Urinary bladder (tissue), 4 donors: ENCODE data around the gene FAM181A. TPM values are rescaled to one million over a fixed set of nuclear protein-coding genes. Genes with fewer than 3 reads are reported as not detected.

Source experiments
- DNase-seq: peaks from one replicate; pipeline ENCODE4 v3.0.0-alpha.2; 2015; ENCODE audit errors: extremely low spot score
- H3K27ac ChIP-seq: one replicate; pipeline ENCODE4 v1.5.1; 2013; ENCODE audit warnings: low read depth, mild to moderate bottlenecking, moderate library complexity
- H3K36me3 ChIP-seq: one replicate; pipeline ENCODE4 v1.6.1; 2013; ENCODE audit warnings: mild to moderate bottlenecking, moderate library complexity; ENCODE audit not compliant: insufficient read depth
- H3K4me1 ChIP-seq: one replicate; pipeline ENCODE4 v1.6.1; 2013; ENCODE audit warnings: mild to moderate bottlenecking, moderate library complexity; ENCODE audit not compliant: insufficient read depth
- H3K4me3 ChIP-seq: one replicate; pipeline ENCODE4 v1.5.1; 2013; ENCODE audit warnings: low read depth, low read length
- WGBS: extraction: QIAGEN DNeasy Blood & Tissue Kit; methylation state at CpG from one replicate; pipeline ENCODE4 v1.1.7; 2013; 5-methylcytosine and 5-hydroxymethylcytosine counted together
- polyA plus RNA-seq: library from polyadenylated mRNA; stranded (reverse); fragments of 200-250 nt; gene quantifications from one replicate; pipeline ENCODE4 v1.2.3, GENCODE V29; 2013
- total RNA-seq: library from RNA; depleted of rRNA; stranded (reverse); fragments of >200 nt; gene quantifications from one replicate; pipeline ENCODE4 v1.2.3, GENCODE V29; 2014
- donor health status: healthy with polysubstance abuse.
- donor health status: healthy.

FAM181A gene
- total and polyA plus RNA-seq, 2 donors = not detected

DNA sequence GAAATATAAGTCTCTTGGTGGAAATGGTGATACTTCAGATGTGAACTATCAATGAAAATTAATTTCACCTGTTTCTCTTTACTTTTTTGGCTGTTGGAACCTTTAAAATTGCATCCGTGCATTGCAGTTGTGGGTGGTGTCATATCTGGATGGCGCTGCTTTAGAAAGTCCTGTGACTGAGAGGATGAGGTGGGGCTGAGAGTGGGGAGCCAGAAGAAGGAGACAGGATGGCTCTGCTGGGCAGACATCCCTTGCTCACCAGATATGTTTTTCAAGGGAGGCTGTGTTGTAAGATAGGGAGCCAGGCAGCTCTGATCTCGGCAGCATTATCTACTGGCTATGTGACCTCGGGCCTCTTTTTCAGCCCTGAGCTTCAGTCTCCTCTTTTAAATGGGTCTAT, 36.5 kb downstream of the FAM181A start:
- Histone ChIP-seq H3K27ac (no peak overlapping the region), H3K36me3 (no peaks in the 10 kb centered on the region), H3K4me1 (no peaks in the 10 kb centered on the region), H3K4me3 (no peak overlapping the region)
- 71% methylated on average over 4 of the region's 4 CpGs for WGBS
- no peak for DNase-seq

DNA sequence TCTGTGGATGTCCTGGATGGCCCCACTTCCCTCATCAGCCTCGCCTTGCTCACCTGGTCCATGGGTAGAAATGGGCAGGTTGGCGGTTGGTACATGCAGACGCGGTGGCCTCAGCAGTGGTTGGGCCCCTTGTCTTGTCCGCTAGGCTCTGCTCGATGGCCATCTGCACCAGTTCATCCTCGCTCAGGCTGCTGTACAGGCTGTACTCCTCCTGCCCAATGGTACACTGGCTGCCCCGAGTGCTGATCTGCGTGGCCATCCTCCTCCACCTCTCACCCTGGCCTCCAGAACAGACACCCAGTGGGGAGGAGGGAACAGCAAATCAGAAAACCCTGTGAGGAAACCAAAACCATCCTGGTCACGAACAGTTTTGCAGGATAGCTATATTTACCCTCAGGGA, 37.1 kb downstream of the FAM181A start:
- Histone ChIP-seq H3K4me3 (no peak overlapping the region), H3K36me3 (no peaks in the 10 kb centered on the region), H3K27ac (no peak overlapping the region), H3K4me1 (no peaks in the 10 kb centered on the region)
- 91% methylated on average over 10 of the region's 10 CpGs for WGBS
- no peak for DNase-seq

DNA sequence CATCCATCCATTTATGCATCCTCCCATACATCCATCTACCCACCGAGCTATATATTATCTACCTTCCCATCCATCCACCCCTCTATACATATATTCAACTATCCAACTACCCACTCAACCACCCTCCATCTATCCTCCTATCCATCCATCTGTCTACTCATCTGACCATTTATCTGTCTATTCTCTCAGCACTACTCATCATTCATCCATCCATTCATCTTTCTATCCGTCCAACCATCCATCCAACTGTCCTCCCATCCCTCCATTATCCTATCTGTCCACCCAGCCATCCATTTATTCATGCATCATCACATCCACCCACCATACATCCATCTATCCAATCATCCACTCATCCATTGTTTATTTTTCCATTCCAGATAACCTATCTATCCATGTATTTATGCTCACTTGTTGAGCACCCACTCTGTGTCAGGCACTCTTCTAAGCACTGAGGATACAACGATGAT, 37.7 kb downstream of the FAM181A start:
- Histone ChIP-seq H3K4me3 (no peak overlapping the region), H3K36me3 (no peaks in the 10 kb centered on the region), H3K4me1 (no peaks in the 10 kb centered on the region), H3K27ac (no peak overlapping the region)
- no peak for DNase-seq
- 91% methylated on average over 3 of the region's 3 CpGs for WGBS

DNA sequence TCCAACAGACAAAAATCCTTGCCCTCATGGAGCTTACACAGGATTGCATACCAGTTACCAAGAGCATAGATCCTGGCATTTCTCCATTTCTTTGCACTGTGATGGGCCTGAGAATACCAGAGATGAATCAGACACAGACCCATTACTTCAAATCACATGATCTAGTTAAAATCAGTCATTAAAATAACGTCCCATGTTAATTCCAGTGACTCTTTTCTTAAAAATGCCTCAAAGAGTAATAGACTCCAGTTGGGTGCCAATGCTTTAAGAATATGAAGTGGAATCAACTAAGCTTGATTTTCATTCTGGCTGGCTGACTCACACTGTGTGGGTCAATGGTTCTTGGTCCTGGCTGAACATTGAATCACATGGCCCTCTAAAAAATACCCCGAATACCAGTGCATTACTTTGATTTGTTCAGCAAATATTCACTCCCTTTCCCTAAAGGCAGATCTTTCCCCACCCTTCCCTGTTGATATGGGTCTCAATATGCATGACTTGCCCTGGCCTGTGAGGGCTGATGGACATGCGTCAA, 38.2 kb downstream of the FAM181A start:
- Histone ChIP-seq H3K4me1 (no peaks in the 10 kb centered on the region), H3K36me3 (no peaks in the 10 kb centered on the region), H3K27ac (no peak overlapping the region), H3K4me3 (no peak overlapping the region)
- 65% methylated on average over 3 of the region's 3 CpGs for WGBS
- no peak for DNase-seq

DNA sequence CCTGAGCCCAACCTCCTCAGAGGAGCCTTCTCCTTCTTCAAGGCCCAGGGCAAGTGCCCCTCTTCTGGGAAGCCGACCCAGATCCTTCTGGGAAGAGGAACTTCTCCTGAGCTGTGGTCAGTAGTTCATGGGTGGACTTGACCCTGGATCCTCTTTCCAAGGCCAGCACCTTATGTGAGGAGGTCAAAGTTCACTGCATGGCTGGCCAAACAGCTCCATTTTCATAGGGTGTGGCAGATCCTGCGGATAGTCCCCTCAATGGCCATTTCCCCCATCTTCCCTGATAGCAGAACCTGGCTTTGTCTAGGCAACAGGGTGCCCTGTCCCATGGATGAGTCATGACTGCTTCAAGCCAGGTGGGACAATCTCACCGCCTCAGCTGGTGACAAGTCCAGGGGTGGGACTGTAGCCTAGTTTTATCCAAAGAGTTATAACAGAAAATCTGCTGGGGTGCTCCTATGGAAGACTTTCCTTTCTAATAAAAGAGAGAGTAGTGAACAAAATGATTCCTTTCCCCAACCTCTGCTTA, 38.9 kb downstream of the FAM181A start:
- Histone ChIP-seq H3K36me3 (no peaks in the 10 kb centered on the region), H3K27ac (no peak overlapping the region), H3K4me1 (no peaks in the 10 kb centered on the region), H3K4me3 (no peak overlapping the region)
- 94% methylated on average over 3 of the region's 3 CpGs for WGBS
- no peak for DNase-seq

DNA sequence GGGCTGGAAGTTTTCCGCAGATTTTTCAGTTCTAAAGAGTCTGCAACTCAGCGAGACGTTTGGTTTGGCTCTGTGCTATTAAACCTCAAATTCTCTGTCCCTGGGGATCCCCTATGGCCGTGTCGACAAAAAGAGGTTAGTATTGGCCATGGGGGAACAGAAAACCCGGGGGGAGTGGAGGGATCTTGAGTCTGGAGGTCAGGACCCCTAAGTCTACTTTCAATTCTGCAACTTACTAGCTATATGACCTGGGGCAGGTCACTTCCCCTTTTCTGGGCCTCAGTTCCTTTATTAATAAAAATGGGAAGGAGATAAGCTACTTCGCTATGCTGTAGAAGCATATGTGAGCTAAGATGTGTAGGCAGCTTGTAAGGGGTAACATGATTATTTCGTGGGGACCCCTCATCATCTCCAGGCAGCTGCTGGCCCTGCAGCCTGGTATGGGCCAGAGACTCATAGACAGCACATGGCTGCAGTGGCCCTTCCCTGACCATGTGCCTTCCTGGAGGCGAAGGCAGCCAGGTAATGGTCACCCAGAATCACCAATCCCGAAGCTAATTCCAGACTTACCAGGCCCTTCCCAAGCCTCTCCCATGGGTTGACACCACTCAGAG, 40.6 kb downstream of the FAM181A start:
- Histone ChIP-seq H3K27ac (no peak overlapping the region), H3K4me3 (no peak overlapping the region), H3K4me1 (no peaks in the 10 kb centered on the region), H3K36me3 (no peaks in the 10 kb centered on the region)
- no peak for DNase-seq
- WGBS = 66% methylated on average over 10 of the region's 10 CpGs

DNA sequence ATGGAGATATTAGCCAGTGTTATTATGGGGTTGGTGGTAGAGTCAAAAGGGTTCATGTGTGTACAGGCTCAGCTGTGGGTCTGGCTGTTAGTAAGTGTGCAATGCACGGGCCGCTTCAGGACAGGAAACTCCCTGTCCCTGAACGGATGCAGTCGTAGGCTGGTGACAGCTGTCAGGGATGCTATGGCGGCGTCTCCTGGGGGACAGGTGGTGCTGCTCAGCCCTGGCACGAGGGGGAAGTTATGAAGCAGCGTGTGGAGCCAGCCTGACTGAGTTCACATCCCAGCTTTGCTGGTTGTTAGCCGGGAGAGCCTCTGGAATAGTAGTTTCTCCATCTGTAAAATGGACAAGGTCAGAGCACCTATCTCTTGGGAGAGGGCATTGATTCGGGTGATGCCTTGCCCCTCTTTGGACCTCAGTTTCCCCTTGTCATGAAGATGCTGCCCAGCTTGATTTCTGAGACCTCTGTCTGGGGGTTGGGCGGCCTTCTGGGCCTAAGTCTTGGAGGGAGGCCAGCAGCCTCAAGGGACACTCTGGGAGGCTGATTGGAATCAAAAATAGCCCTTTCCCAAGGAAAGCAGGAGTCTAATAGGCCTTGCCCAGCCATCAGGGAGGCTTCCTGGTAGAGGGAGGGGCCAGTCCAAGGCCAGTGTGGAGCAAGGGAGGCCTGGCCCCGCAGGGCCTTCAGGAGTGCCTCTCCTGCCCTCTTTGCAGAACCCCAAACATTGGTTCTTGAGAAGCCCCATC, 42.1 kb downstream of the FAM181A start:
- Histone ChIP-seq H3K27ac (no peak overlapping the region), H3K4me1 (no peaks in the 10 kb centered on the region), H3K4me3 (no peak overlapping the region), H3K36me3 (no peaks in the 10 kb centered on the region)
- DNase-seq = no peak
- 70% methylated on average over 12 of the region's 12 CpGs for WGBS

DNA sequence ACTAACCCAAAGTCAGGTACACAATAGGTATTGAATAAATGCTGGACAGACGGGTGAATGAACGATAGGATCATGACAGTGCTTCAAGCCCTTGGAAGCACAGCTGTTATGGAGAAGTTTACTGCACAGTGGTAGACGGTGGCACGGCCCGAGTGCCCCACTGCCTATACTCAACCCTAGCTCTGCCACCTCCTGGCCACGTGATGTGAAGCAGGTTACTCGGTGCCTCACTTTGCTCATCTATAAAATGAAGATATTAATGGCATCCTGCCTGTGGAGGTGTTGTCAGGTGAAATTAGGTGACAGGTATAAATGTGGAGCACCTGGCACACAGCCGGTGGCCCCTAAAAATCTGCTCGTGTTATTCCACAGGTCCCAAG, 43.4 kb downstream of the FAM181A start:
- H3K27ac ChIP-seq = no peak overlapping the region
- H3K36me3 ChIP-seq = no peaks in the 10 kb centered on the region
- peak overlapping the region; percentile 4 for H3K4me3 ChIP-seq
- no peaks in the 10 kb centered on the region for H3K4me1 ChIP-seq
- WGBS = 52% methylated on average over 9 of the region's 9 CpGs
- no peak for DNase-seq

DNA sequence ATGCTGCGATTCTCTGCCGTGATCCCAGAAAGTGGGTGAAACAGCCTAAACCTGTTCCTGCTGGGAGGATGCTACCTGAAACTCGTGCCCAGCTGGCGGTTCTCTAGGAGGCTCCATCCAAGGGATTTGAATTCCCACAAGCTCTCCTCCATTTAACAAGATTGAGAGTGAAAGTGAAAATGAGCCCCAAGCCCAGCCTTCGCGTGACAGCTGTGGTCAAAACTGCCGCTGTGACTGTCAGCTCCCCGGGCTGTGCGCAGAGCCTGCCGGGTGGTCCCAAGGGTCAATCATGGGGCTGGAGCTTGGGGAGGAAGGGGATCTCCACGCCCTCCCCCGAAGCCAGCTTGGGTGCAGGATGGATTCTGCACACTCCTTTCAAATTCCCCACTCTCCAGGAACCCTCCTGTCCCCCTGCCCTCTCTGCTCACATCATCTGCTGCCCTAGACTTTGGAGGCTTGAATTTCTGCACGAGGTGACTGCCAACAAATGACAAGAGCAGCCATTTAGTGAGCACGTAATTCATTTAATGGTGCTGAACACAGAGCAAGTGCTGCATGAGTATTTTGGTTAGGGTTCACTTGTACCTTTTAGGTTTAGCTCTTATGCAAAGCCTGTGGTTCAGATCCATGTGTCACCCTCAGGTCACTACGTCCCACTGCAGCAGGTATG, 44.0 kb downstream of the FAM181A start:
- DNase-seq = no peak
- Histone ChIP-seq H3K4me1 (no peaks in the 10 kb centered on the region), H3K4me3 (peak overlapping the region; percentile 4), H3K36me3 (no peaks in the 10 kb centered on the region), H3K27ac (no peak overlapping the region)
- WGBS = 44% methylated on average over 15 of the region's 15 CpGs

DNA sequence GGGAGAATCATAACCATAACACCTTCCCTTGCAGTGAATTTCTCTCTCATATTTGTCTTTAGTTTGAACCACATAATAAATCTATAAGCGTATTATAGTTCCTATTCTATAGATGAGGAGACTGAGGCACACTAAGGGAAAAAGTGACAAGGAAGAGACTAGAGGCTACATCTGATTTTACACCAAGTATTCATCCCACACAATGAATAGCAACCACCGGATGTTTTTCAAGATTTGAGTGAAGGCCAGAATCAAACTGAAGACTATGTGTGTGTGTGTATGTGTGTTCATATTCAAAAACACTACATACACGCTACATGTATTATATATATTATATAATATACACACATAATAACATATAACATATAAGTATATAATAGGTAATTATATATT, 44.5 kb downstream of the FAM181A start:
- H3K4me1 ChIP-seq = no peaks in the 10 kb centered on the region
- no peak for DNase-seq
- no peak overlapping the region for H3K27ac ChIP-seq
- no peak overlapping the region for H3K4me3 ChIP-seq
- 67% methylated on average over 3 of the region's 3 CpGs for WGBS
- H3K36me3 ChIP-seq = no peaks in the 10 kb centered on the region

DNA sequence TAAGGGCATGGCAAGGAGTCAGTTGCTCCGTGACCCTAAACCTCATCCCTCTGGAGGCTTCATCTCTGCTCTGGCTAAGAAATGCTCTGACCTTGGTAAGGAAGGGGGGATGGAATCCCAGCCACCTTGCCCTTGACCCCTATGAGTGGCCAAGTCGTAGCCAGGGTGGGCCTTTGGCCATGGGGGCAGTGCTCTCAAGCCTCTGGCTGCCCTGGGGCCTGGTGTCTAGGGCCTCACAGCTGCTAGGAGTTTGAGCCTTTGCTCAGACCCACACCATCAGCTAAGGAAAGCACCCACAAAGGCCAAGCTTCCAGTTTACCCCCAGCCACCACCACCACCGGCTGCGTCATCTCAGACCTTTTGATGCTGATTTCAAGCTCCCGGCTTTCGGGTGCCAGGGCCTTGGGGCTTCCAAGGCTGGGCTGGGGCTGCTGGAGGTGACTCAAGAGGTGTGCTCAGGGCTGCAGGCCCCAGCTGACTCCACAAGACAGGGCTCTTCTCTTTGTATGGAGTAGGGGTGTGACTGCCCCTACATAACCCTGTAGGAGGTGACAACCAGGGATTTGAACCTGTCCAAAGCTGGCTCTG, 45.6 kb downstream of the FAM181A start:
- no peaks in the 10 kb centered on the region for H3K4me1 ChIP-seq
- 58% methylated on average over 6 of the region's 6 CpGs for WGBS
- no peaks in the 10 kb centered on the region for H3K36me3 ChIP-seq

DNA sequence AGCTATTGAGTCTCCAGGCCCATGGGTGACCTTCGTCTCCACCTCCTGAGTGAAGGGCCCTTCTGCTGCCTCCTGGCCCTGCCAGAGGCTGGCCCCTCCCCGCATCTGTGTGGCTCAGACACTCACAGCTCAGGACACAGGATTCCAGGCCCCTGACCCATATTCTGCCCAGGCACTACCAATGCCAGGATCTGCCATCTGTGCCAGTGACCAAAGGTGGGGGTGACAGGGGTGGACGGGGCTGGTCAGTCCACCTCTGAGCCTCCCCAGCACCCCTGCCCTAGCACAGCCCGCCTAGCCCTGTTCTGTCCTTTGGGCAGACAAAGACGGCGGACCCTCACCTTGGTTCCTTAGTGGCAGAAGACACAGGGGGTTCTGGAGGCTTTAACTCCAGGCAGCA, 46.5 kb downstream of the FAM181A start:
- H3K4me3 ChIP-seq = no peak overlapping the region
- no peaks in the 10 kb centered on the region for H3K4me1 ChIP-seq
- H3K27ac ChIP-seq = no peak overlapping the region
- no peak for DNase-seq
- WGBS = 55% methylated on average over 6 of the region's 6 CpGs
- H3K36me3 ChIP-seq = no peaks in the 10 kb centered on the region

More for the DNA sequence above, 45.6 kb downstream of the FAM181A start:
- H3K4me3 ChIP-seq = no peak overlapping the region
- DNase-seq = no peak
- no peak overlapping the region for H3K27ac ChIP-seq

DNA sequence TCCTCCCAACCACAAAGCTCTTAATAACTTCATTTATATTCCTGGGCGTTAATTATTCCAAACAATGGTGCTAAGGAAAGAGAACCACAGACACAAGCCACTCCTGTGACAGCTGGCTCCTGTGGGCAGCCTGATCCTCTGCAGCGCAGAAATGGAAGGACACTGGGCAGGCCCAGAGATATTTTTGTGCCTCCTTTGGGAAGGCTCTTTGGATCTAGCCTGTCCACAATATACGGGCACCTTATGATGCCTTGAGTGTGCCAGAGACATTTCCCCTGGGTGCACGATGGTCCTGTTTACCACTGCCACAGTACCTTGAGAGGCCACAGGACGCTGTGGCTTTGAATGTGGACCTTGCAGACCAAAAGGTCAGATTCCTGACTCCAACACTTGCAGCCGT, 47.2 kb downstream of the FAM181A start:
- H3K4me1 ChIP-seq = no peaks in the 10 kb centered on the region

More for the DNA sequence above, 47.2 kb downstream of the FAM181A start:
- Histone ChIP-seq H3K27ac (no peak overlapping the region), H3K4me3 (no peak overlapping the region), H3K36me3 (no peaks in the 10 kb centered on the region)
- 55% methylated on average over 6 of the region's 6 CpGs for WGBS
- no peak for DNase-seq
